ENCODE measurements around the gene HOXC11.

HOXC11 gene

DNA sequence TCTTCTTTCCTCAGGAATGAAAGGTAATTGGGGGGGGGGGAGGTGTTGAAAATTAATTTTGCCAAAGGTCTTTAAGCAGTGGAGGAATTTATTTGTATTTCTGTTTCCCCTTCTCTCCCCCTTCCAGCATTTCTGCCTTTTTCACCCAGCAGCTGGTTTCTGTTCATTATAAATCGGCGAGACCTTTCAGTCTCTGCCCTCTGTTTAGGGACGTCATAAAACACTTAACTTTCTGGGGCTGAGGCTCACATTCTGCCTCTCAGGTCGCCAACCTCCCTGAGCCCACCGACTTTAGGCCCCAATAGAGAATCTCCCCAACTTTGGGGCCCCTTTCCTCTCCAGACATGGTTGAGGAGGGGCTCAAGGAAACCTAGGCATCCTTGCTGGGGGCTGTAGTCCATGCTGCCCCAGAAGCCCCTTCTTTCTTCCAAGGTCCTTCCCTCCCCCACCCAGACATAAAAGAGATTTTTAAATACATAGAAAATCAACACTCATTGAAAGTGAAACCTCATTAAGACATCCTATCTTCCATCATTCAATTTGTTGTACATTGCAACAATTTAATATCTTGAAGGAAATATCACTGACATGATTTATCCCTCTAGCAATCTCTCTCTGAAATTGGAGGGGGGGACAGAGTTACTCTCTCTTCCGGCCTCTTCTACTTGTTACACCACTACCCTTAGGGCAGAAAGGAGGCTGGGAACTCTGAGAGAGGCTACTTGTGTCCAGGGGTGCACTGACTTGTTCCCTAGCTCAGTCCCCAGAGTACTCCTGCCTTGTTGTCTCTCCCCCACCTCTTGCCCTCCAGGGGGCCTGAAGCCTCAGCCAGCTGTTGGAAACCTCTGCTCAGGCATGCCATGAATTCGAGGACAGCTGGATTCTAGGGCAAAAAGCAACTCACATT, 52.8 kb downstream of the HOXC11 start:
- no peak for DNase-seq (ENCODE audit: low read depth)
- TF ChIP-seq, protein P1, sequence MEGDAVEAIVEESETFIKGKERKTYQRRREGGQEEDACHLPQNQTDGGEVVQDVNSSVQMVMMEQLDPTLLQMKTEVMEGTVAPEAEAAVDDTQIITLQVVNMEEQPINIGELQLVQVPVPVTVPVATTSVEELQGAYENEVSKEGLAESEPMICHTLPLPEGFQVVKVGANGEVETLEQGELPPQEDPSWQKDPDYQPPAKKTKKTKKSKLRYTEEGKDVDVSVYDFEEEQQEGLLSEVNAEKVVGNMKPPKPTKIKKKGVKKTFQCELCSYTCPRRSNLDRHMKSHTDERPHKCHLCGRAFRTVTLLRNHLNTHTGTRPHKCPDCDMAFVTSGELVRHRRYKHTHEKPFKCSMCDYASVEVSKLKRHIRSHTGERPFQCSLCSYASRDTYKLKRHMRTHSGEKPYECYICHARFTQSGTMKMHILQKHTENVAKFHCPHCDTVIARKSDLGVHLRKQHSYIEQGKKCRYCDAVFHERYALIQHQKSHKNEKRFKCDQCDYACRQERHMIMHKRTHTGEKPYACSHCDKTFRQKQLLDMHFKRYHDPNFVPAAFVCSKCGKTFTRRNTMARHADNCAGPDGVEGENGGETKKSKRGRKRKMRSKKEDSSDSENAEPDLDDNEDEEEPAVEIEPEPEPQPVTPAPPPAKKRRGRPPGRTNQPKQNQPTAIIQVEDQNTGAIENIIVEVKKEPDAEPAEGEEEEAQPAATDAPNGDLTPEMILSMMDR (IDR thresholded peaks at IDR 0.05; ENCODE audit: insufficient read depth, low read depth, low read length, missing control alignments): no peak
- no peak overlapping the region for H3K4me3 ChIP-seq (ENCODE audit: low read length)

DNA sequence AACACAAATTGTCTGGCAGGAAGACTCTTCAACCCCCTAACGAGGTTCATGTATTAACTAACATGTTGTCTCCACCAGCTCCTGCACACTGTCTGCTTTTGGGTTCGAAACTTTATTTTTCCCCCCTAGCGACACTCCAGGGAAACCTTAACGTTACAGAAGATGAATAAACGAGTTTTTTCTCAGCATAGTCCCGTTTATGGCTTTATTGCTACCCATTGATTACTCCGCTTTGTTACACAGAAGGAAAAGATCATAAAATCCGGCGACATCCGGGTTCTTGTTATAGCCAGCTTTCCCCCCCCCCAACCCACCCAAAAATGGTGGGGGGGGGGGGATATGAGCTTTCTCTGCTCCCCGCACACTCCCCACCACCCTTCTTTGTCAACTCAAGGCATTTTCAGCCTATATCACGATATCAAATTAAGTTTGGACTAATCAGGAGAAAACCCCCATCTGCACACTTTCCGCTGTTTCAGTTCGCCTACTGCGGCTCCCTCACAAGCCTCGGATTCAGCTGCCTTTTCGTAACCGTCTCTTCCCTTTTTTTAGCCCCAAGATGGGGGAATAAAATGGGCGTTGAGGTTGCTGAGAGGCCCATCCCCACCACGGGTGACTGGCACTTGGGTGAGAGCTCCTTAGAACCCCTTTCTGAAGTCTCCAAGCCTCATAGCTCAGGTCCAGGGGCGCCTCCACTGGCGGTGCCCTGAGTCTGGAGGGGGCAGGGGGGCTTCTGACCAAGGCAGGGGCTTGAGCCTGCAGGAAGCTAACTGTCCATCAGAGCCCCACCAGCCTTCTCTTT, 53.9 kb downstream of the HOXC11 start:
- no peak for DNase-seq (ENCODE audit: low read depth)
- TF ChIP-seq, protein P1 (IDR thresholded peaks at IDR 0.05; ENCODE audit: insufficient read depth, low read depth, low read length, missing control alignments): no peak
- H3K4me3 ChIP-seq (ENCODE audit: low read length): no peak overlapping the region
